Measurements from ENCODE around the gene SCMH1.

SCMH1 gene

GRCh38 chr1:41021526-41022308 is 220.4 kb downstream of the SCMH1 start, which contains the start of gene SLFNL1:
TSS of gene SLFNL1 (minus strand) at chr1:41021725. CDS start at chr1:41020660, 1,065 bp downstream.
- DNase-seq: no peak

- no peak for DNase-seq
Measured at GRCh38 chr1:41020654-41021053, 221.5 kb downstream of the SCMH1 start.

GRCh38 chr1:41020109-41020576 is 222.0 kb downstream of the SCMH1 start:
- no peak for DNase-seq

GRCh38 chr1:41019353-41019745 is 222.8 kb downstream of the SCMH1 start:
- DNase-seq: no peak

GRCh38 chr1:41018018-41018410 is 224.1 kb downstream of the SCMH1 start:
- no peak for DNase-seq

- no peak for DNase-seq
Measured at GRCh38 chr1:41017141-41018017, 224.7 kb downstream of the SCMH1 start.

- DNase-seq: no peak
Measured at GRCh38 chr1:41015897-41016470, 226.1 kb downstream of the SCMH1 start.

- no peak for DNase-seq
Measured at GRCh38 chr1:41015281-41015896, 226.7 kb downstream of the SCMH1 start.

- DNase-seq: no peak
Measured at GRCh38 chr1:41014871-41015270, 227.2 kb downstream of the SCMH1 start.

- DNase-seq: no peak
Measured at GRCh38 chr1:41013796-41014195, 228.3 kb downstream of the SCMH1 start.

- no peak for DNase-seq
Measured at GRCh38 chr1:41013024-41013423, 229.1 kb downstream of the SCMH1 start.

GRCh38 chr1:41010345-41010744 is 231.8 kb downstream of the SCMH1 start:
- no peak for DNase-seq

- DNase-seq: no peak
Measured at GRCh38 chr1:41009466-41009865, 232.6 kb downstream of the SCMH1 start.

GRCh38 chr1:41006942-41007865 is 234.9 kb downstream of the SCMH1 start:
- no peak for DNase-seq

- no peak for DNase-seq
Measured at GRCh38 chr1:41005876-41006275, 236.2 kb downstream of the SCMH1 start.

- peak; percentile 68 to 87 for DNase-seq
Measured at GRCh38 chr1:41003640-41004220, 238.4 kb downstream of the SCMH1 start.

- no peak for DNase-seq
Measured at GRCh38 chr1:41003127-41003639, 238.9 kb downstream of the SCMH1 start.

GRCh38 chr1:40998668-40999067 is 243.4 kb downstream of the SCMH1 start:
- no peak for DNase-seq

- no peak for DNase-seq
Measured at GRCh38 chr1:40997096-40997495, 245.0 kb downstream of the SCMH1 start.

- no peak for DNase-seq
Measured at GRCh38 chr1:40989066-40989465, 253.0 kb downstream of the SCMH1 start.

GRCh38 chr1:40988280-40988679 is 253.8 kb downstream of the SCMH1 start:
- DNase-seq: no peak
